Peyer's patch (tissue), 4 donors: ENCODE results near the gene CYREN. TPM values are rescaled to one million over a fixed set of nuclear protein-coding genes. Genes with fewer than 3 reads are reported as not detected.

Experiments
- DNase-seq, 3 donors: peaks; one replicate each; pipeline ENCODE4 v3.0.0-alpha.2; 2017 to 2019
- H3K27ac ChIP-seq, 4 donors: fragments of 200-600 bp; sonication (generic); one replicate each; pipeline ENCODE4 v1.5.1; 2016 to 2019
- H3K27me3 ChIP-seq, 2 donors: fragments of 200-600 bp; sonication (generic); one replicate each; pipeline ENCODE4 v1.5.1; 2019
- H3K36me3 ChIP-seq, 3 donors: fragments of 200-600 bp; sonication (generic); one replicate each; pipeline ENCODE4 v1.5.1; 2016 to 2019
- H3K4me1 ChIP-seq, 4 donors: fragments of 200-600 bp; sonication (generic); one replicate each; pipeline ENCODE4 v1.5.1; 2016 to 2019
- H3K4me3 ChIP-seq, 4 donors: fragments of 200-600 bp; sonication (generic); 1 replicate in 3 of 4; 2 replicates in 1 of 4; pipeline ENCODE4 v1.5.1; 2016 to 2019; ENCODE audit warnings: mild to moderate bottlenecking in 1 of 4
- H3K9me3 ChIP-seq, 4 donors: fragments of 200-600 bp; sonication (generic); one replicate each; pipeline ENCODE4 v1.5.1; 2016 to 2019; ENCODE audit warnings: mild to moderate bottlenecking in 1 of 4
- CTCF ChIP-seq, 6 experiments: fragments of 450-650 bp in 4 of 6; fragments of 200-600 bp in 2 of 6; sonication (generic) in 1 of 6; IDR thresholded peaks; one replicate each; pipeline ENCODE4 v1.5.1; 2017 to 2019; ENCODE audit warnings: antibody characterized with exemption in 6 of 6, mild to moderate bottlenecking in 3 of 6, moderate library complexity in 1 of 6
- POLR2A ChIP-seq, 2 donors: fragments of 450-650 bp; IDR thresholded peaks; one replicate each; pipeline ENCODE4 v1.5.1; 2017; ENCODE audit warnings: antibody characterized with exemption in 2 of 2, mild to moderate bottlenecking in 2 of 2, moderate library complexity in 2 of 2
- total RNA-seq, 4 donors: library from RNA; depleted of rRNA; stranded (reverse); fragments of >200 nt; gene quantifications; one replicate each; pipeline ENCODE4 v1.1.0, GENCODE V29; 2016

Gene CYREN
- total RNA-seq, 4 donors from 2014 or later, result 32.4 to 66.8 (median 42.5) TPM

GRCh38 chr7:135211179-135211945 is 40.9 kb upstream of the CYREN start, which contains the start of gene WDR91:
Gene WDR91, minus strand, starts transcription at chr7:135211526. Its CDS starts 24 bp downstream, at chr7:135211502.
- peak within 1 kb of the TSS; percentile 67 to 90 (median 83) for H3K27ac ChIP-seq
- no peaks in the 10 kb centered on the region for H3K9me3 ChIP-seq
- H3K36me3 ChIP-seq, result no peaks in the 10 kb centered on the region
- H3K4me3 ChIP-seq, result peak within 1 kb of the TSS; percentile 60 to 87 (median 74)
- no peaks in the 10 kb centered on the region for H3K27me3 ChIP-seq
- peaks cover 0 to 22% (median 1%) of the 10 kb centered on the region in 4 donors for H3K4me1 ChIP-seq
- peak; percentile 94 to 99 (median 98) for DNase-seq
- TF ChIP-seq POLR2A (IDR thresholded peaks at IDR 0.05) (peak; percentile 38 to 78), CTCF (IDR thresholded peaks at IDR 0.05) (peak in 1 of 6 experiments; percentile 17)

- Histone ChIP-seq H3K27ac (peak overlapping the region; percentile 67 to 90 (median 83)), H3K4me3 (peak overlapping the region; percentile 60 to 87 (median 74)), H3K27me3 (no peaks in the 10 kb centered on the region), H3K36me3 (peaks cover 0 to 3% (median 0%) of the 10 kb centered on the region in 3 donors), H3K4me1 (peaks cover 0 to 22% (median 1%) of the 10 kb centered on the region in 4 donors), H3K9me3 (no peaks in the 10 kb centered on the region)
- TF ChIP-seq POLR2A (IDR thresholded peaks at IDR 0.05) (no peak), CTCF (IDR thresholded peaks at IDR 0.05) (no peak)
- DNase-seq, result peak in 1 of 3 donors; percentile 29
These were observed 40.3 kb upstream of the CYREN start for GRCh38 chr7:135210888-135211178.

GRCh38 chr7:135209225-135209834 is 38.8 kb upstream of the CYREN start:
- no peak overlapping the region for H3K27ac ChIP-seq
- no peaks in the 10 kb centered on the region for H3K9me3 ChIP-seq
- H3K36me3 ChIP-seq, result peaks cover 0 to 12% (median 0%) of the 10 kb centered on the region in 3 donors
- H3K27me3 ChIP-seq, result no peaks in the 10 kb centered on the region
- no peak for TF ChIP-seq POLR2A (IDR thresholded peaks at IDR 0.05)
- no peak for TF ChIP-seq CTCF (IDR thresholded peaks at IDR 0.05)
- peaks cover 0 to 22% (median 1%) of the 10 kb centered on the region in 4 donors for H3K4me1 ChIP-seq
- DNase-seq, result no peak
- no peak overlapping the region for H3K4me3 ChIP-seq

GRCh38 chr7:135208102-135208793 is 37.7 kb upstream of the CYREN start:
- H3K9me3 ChIP-seq, result no peaks in the 10 kb centered on the region
- H3K27ac ChIP-seq, result no peak overlapping the region
- TF ChIP-seq POLR2A (IDR thresholded peaks at IDR 0.05) (no peak), CTCF (IDR thresholded peaks at IDR 0.05) (no peak)
- H3K4me1 ChIP-seq, result peaks cover 0 to 22% (median 1%) of the 10 kb centered on the region in 4 donors
- H3K4me3 ChIP-seq, result no peak overlapping the region
- H3K36me3 ChIP-seq, result peaks cover 0 to 19% (median 0%) of the 10 kb centered on the region in 3 donors
- no peaks in the 10 kb centered on the region for H3K27me3 ChIP-seq
- DNase-seq, result no peak

- H3K9me3 ChIP-seq, result no peaks in the 10 kb centered on the region
- no peak overlapping the region for H3K27ac ChIP-seq
- H3K36me3 ChIP-seq, result peaks cover 0 to 19% (median 0%) of the 10 kb centered on the region in 3 donors
- no peak overlapping the region for H3K4me3 ChIP-seq
- H3K4me1 ChIP-seq, result peaks cover 0 to 22% (median 1%) of the 10 kb centered on the region in 4 donors
- H3K27me3 ChIP-seq, result no peaks in the 10 kb centered on the region
- TF ChIP-seq CTCF (IDR thresholded peaks at IDR 0.05) (no peak), POLR2A (IDR thresholded peaks at IDR 0.05) (no peak)
- no peak for DNase-seq
These were observed 37.0 kb upstream of the CYREN start for GRCh38 chr7:135207406-135208101.
